ENCODE data around the gene ERVK3-1. TPM values are rescaled to one million over a fixed set of nuclear protein-coding genes. Genes with fewer than 3 reads are reported as not detected.
"Not testable (repeated sequence)": the region's sequence is repeated elsewhere in the genome, so short reads cannot be mapped to it uniquely, and the experiment has no call there.

ERVK3-1 gene
- total and polyA plus RNA-seq, 3 donors from 2014 or later, result 34.0 to 58.5 (median 48.9) TPM

- WGBS, 2 donors, result 2 to 3% methylated on average over 5 to 66 of the region's 82 CpGs
- TF ChIP-seq CTCF (IDR thresholded peaks at IDR 0.05) (no peak), POLR2A (IDR thresholded peaks at IDR 0.05) (no peak)
- H3K4me3 ChIP-seq, result peak overlapping the region; percentile 55 to 72
- no peak overlapping the region for H3K27ac ChIP-seq
- peak; percentile 65 for DNase-seq
- no peaks in the 10 kb centered on the region for H3K27me3 ChIP-seq
- intact Hi-C loops (cut with DNase I; ENCODE audit: low total_unique reads), result no loop called here
- H3K4me1 ChIP-seq, result peaks cover 13% of the 10 kb centered on the region
- no peaks in the 10 kb centered on the region for H3K36me3 ChIP-seq (ENCODE audit: low read depth, missing control alignments)
- no peaks in the 10 kb centered on the region for H3K9me3 ChIP-seq
Observed at GRCh38 chr19:58346961-58347929, 42.1 kb downstream of the ERVK3-1 start.

GRCh38 chr19:58348080-58348479 lies 42.9 kb downstream of the ERVK3-1 start:
- H3K36me3 ChIP-seq (ENCODE audit: low read depth, missing control alignments); intact Hi-C loops (cut with DNase I; ENCODE audit: low total_unique reads); DNase-seq; H3K27me3 ChIP-seq; H3K27ac ChIP-seq; H3K9me3 ChIP-seq: not testable (repeated sequence)
- H3K4me3 ChIP-seq, result peak overlapping the region; percentile 55 to 72
- 11 to 23% methylated on average over 12 of the region's 12 CpGs for WGBS, 2 donors
- H3K4me1 ChIP-seq, result peaks cover 13% of the 10 kb centered on the region

- Histone ChIP-seq H3K27ac (no peak overlapping the region), H3K4me1 (peaks cover 13% of the 10 kb centered on the region), H3K9me3 (no peaks in the 10 kb centered on the region), H3K36me3 (ENCODE audit: low read depth, missing control alignments) (no peaks in the 10 kb centered on the region), H3K4me3 (no peak overlapping the region), H3K27me3 (no peaks in the 10 kb centered on the region)
- DNase-seq, result no peak
- 27 to 41% methylated on average over 8 of the region's 8 CpGs for WGBS, 2 donors
- TF ChIP-seq CTCF (IDR thresholded peaks at IDR 0.05) (no peak), POLR2A (IDR thresholded peaks at IDR 0.05) (no peak)
- intact Hi-C loops (cut with DNase I; ENCODE audit: low total_unique reads), result no loop called here
Observed at GRCh38 chr19:58349590-58349989, 44.4 kb downstream of the ERVK3-1 start.

GRCh38 chr19:58350001-58350861 lies 45.1 kb downstream of the ERVK3-1 start:
- DNase-seq, result no peak

More at GRCh38 chr19:58350001-58350861, 45.1 kb downstream of the ERVK3-1 start:
- intact Hi-C loops (cut with DNase I; ENCODE audit: low total_unique reads), result no loop called here
- Histone ChIP-seq H3K9me3 (no peaks in the 10 kb centered on the region), H3K27me3 (no peaks in the 10 kb centered on the region), H3K27ac (no peak overlapping the region), H3K36me3 (ENCODE audit: low read depth, missing control alignments) (no peaks in the 10 kb centered on the region), H3K4me1 (peaks cover 13% of the 10 kb centered on the region), H3K4me3 (peak overlapping the region in 1 of 2 donors; percentile 21)
- WGBS, 2 donors, result 28 to 30% methylated on average over 25 to 80 of the region's 84 CpGs
- TF ChIP-seq CTCF (IDR thresholded peaks at IDR 0.05) (no peak), POLR2A (IDR thresholded peaks at IDR 0.05) (no peak)

Measured in testis (tissue), 3 donors.